ENCODE results near the gene KIF5A.

- no peak for TF ChIP-seq CTCF (IDR thresholded peaks at IDR 0.05)
- no peak for TF ChIP-seq POLR2A (IDR thresholded peaks at IDR 0.05)
Observed at GRCh38 chr12:57563358-57563757, 13.5 kb downstream of the KIF5A start.

Data from right lobe of liver (tissue), 4 donors.